Astrocyte of the cerebellum (primary cell): ENCODE data around the gene ABLIM1.

Experiments
- DNase-seq: peaks from one replicate; pipeline ENCODE4 v3.0.0-alpha.2; 2011; ENCODE audit warnings: low read depth
- H3K4me3 ChIP-seq: 2 replicates; pipeline ENCODE4 v1.5.1; 2011; ENCODE audit warnings: mild to moderate bottlenecking, low read depth, low read length, moderate library complexity
- in situ Hi-C: cut with HindIII; loops from 2 replicates; pipeline ENCODE4 v1.10.0; 2017; ENCODE audit warnings: low sequenced_read_pairs
- TF ChIP-seq, protein P1 (sequence below): IDR thresholded peaks from 2 replicates; pipeline ENCODE4 v1.5.1; 2012; ENCODE audit warnings: low read length, low read depth, moderate library complexity, mild to moderate bottlenecking; ENCODE audit errors: missing control alignments

The ABLIM1 gene

GRCh38 chr10:114430688-114431413 is 227.2 kb downstream of the ABLIM1 start:
- in situ Hi-C loops, result loop anchor here (5.0 kb wide), 2 partner anchors 41 to 54 kb away; no protein-coding TSS in a partner anchor
- TF ChIP-seq, protein P1, sequence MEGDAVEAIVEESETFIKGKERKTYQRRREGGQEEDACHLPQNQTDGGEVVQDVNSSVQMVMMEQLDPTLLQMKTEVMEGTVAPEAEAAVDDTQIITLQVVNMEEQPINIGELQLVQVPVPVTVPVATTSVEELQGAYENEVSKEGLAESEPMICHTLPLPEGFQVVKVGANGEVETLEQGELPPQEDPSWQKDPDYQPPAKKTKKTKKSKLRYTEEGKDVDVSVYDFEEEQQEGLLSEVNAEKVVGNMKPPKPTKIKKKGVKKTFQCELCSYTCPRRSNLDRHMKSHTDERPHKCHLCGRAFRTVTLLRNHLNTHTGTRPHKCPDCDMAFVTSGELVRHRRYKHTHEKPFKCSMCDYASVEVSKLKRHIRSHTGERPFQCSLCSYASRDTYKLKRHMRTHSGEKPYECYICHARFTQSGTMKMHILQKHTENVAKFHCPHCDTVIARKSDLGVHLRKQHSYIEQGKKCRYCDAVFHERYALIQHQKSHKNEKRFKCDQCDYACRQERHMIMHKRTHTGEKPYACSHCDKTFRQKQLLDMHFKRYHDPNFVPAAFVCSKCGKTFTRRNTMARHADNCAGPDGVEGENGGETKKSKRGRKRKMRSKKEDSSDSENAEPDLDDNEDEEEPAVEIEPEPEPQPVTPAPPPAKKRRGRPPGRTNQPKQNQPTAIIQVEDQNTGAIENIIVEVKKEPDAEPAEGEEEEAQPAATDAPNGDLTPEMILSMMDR, result no peak

GRCh38 chr10:114429581-114430335 is 228.3 kb downstream of the ABLIM1 start:
- DNase-seq, result no peak
- no peak overlapping the region for H3K4me3 ChIP-seq
- TF ChIP-seq, protein P1, result no peak
- in situ Hi-C loops, result loop anchor here (5.0 kb wide), 2 partner anchors 43 to 52 kb away; no protein-coding TSS in a partner anchor

More at GRCh38 chr10:114430688-114431413, 227.2 kb downstream of the ABLIM1 start:
- DNase-seq, result no peak
- no peak overlapping the region for H3K4me3 ChIP-seq

GRCh38 chr10:114427124-114427852 is 230.8 kb downstream of the ABLIM1 start:
- TF ChIP-seq, protein P1, result peak; percentile 17
- H3K4me3 ChIP-seq, result no peak overlapping the region
- peak; percentile 16 for DNase-seq
- in situ Hi-C loops, result no loop called here

DNA sequence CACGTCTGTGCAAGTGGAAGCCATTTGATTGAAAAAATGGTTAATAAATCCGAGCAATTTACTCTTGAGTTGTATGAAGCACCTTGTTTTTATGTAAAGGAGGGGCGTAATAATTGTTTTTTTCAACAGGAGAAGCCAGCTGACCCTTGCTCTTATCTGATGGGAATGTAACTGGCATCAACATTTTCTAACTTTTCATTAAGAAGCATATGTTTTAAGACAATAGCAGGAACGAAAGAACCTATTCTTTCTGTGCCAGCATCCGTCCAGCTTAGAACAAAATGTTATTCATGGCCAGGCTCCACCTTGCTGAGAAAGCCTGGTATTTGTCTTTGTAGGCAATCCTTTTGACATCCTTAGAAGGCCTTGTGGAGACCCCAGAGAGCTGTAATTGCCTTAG is 231.6 kb downstream of the ABLIM1 start:
- no peak for DNase-seq
- no peak overlapping the region for H3K4me3 ChIP-seq
- in situ Hi-C loops, result no loop called here
- TF ChIP-seq, protein P1, result no peak

DNA sequence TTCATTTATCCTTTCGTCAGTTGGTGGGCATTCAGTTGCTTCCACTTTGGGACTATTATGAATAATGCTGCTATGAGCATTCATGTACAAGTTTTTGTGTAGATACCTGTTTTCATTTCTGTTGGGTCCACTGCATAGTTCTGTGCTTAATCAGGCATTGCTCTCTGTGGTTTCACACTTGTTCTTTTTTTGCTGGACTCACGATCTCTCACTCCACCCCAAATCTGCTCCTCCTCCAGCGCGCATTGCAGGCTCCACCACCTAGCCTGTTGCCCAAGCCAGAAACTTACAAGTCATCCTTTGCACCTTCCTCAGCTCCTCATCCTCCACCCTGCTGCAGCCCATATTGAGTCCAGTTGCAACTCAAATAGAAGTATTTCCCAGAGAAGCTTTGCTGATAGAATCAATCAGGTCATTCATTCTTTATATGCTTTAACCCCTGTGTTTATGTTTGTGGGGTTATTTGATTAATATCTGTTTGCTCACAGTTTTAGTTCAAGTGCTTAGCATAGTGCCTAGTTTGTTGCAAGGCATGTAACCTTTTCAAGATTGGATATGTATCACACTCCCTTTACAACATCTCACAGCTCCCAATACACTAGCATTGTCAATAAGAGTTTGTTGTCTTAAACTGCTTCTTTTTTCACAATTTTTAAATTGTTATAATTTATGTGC is 237.1 kb downstream of the ABLIM1 start:
- in situ Hi-C loops, result no loop called here
- no peak overlapping the region for H3K4me3 ChIP-seq
- TF ChIP-seq, protein P1, result no peak
- DNase-seq, result no peak

DNA sequence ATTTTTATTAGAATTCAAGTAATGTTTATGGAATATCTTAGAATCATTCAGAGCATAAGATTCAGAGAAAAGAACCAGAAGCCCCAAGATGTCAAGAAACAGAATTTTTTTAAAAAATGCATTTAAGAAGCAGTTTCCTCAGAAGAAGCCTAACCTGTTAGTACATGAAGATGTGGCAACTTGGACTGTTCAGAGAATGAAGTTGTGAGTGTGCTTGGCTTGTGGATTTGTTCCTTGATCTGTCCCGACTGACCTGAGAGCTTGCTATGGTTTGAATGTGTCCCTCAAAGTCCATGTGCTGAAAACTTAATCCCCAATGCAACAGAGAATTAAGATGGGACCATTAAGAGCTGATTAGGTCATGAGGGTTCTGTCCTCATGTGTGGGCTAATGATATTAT is 240.0 kb downstream of the ABLIM1 start:
- DNase-seq, result no peak
- H3K4me3 ChIP-seq, result no peak overlapping the region
- TF ChIP-seq, protein P1, result no peak
- in situ Hi-C loops, result no loop called here
